COLO829 (cell line): ENCODE data around the gene BLMH.
"Not testable (repeated sequence)": the region's sequence is repeated elsewhere in the genome, so short reads cannot be mapped to it uniquely, and the experiment has no call there.

ENCODE experiments used
- DNase-seq: peaks from one replicate; pipeline ENCODE4 v3.0.0; 2012; ENCODE audit warnings: low spot score

BLMH gene

DNA sequence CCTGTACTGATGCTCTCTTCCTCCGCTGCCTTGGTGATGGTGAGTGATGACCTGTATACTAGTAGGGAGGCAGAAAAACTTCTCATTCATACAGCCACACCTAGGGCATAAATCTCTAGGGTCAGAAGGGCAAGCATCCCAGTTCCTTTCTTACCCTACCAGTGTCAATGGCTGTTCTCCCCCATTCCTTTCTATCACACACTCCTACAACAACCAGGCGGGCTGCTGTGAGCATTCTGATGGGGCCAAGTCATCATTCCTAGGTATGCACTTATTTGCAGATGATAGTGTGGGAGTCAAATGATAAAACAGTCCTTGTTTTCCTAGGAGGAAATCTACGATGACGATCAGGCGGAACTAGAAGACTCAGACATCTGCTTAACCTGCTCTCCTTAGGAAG is 42.3 kb downstream of the BLMH start:
- DNase-seq, result no peak

DNA sequence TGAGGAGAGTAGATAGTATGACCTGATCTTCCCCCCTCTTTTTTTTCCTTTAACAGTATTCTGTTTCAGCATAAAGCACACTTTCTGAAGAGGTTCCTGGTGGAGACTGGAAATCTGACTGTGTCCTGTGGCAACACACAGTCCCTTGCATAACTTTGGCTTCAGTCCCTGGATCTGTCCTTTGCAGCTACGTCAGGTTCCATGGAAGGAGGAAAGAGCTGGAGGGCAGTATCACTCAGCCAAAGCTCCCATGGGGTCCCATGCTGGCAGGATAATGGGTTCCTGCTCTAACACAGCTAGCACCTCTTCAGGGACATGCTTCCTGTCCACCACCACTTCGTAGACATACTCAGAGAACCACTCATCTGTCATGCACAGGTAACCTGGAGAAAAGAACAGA is 43.0 kb downstream of the BLMH start:
- no peak for DNase-seq

DNA sequence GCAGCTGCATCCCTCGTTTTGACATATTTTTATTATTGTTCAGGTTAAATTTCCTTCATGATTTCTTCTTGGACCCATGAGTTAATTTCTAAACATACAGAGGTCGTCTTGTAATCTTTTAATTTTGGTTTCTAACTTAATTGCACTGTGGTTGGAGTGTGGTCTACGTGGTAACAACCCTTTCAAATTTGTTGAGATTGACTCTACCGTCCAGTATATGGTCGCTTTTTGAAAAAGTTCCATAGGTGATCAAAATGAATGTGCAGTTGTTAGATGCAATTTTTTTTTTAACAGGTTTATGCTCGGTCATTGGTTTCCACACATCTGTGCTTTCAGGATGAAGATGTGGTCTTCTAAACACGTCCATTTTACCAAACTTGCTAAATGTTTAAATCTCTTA is 45.3 kb downstream of the BLMH start:
- no peak for DNase-seq

DNA sequence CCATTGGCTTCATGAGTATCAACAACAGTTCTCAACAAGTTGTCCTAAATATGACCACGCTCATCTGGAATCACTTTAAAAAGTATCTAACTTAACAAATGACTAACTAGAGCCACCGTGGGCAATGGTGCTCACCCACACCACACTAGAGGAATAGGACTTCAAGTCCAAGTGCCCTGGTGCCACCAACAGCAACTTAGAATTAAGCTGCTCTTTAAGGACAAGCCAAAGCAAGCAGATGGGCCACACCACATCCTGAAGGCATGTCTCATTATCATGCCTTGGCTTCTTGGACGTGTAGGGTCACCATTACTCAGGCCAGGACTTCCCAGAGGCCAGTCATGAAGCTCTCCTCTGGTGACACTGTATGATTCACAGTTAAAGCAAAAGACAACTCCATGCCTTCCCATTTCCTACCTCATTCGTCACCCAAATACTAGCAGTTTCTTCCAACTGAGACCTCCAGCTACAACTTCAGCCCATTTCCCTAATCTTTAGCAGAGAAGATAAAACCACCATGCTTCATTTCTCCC is 46.8 kb downstream of the BLMH start:
- DNase-seq, result no peak

DNA sequence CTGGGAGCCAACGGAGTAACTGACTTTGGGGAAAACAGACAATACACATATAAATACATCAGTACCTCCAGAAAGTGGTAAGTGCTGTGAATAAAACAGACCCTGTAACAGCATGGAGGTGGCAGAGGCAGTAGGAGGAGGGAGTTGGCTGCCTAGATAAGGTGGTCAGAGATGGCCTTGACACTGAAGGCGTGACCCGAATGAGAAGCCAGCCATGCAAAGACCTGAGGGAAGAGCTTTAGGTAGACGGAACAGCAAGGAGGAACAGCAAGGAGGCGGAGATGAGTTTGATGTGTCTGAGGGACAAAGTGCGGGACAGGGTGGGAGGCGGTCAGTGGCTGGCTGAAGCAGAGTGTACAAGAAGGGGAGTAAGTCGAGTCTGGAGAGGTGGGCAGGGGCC is 48.2 kb downstream of the BLMH start:
- no peak for DNase-seq

DNA sequence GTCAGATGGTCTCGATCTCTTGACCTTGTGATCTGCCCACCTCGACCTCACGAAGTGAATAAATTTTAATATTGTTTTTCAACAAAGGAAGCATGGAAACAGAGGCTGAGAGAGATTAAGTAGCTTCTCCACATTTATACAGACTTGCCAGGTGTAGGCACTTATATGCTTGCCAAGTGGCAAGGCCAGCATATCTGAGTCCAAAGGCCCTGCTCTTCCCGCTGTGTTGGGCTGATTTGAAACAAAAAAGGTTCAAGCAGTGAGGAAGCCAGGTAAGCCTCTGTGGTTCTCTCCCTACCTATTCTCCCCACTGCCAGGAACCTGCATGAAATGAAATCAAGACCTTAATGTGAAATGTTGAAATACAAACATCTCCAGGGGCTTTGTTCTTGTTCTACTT is 48.7 kb downstream of the BLMH start:
- no peak for DNase-seq

DNA sequence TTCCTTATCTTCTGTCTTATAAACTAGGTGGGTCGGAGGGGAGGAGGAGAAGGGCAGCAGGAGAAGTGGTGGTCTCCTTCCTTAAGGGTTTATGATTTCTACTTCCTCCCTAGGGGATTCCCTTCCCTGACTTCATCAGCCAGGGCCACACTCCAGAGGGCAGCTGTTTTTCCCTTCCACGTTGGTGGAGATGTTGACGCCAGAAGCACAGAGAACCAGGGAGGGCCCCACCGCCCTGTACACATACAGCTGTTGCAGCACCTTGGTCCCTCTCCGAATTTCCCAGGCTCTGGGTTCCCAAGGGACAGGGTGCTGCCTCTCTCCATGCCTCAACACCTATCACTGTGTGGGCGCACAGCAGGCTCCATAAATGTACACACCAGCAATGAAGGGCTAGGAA is 50.7 kb downstream of the BLMH start:
- no peak for DNase-seq

DNA sequence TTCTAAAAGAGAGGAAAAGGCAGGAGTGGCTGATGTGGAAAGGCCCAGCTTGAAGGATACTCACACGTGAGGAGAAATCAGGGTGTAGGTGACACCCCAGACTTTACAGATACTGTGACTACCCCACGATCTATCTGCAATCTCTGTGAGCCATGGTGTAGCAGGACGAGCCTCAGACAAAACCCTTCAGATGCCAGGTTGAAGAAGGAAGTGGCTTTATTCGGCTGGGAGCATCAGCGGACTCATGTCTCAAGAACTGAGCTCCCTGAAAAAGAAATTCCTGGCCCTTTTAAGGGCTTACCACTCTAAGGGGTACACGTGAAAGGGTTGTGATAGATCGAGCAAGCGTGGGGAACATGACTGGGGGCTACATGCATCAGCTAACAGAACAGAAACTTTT is 51.6 kb downstream of the BLMH start:
- no peak for DNase-seq

DNA sequence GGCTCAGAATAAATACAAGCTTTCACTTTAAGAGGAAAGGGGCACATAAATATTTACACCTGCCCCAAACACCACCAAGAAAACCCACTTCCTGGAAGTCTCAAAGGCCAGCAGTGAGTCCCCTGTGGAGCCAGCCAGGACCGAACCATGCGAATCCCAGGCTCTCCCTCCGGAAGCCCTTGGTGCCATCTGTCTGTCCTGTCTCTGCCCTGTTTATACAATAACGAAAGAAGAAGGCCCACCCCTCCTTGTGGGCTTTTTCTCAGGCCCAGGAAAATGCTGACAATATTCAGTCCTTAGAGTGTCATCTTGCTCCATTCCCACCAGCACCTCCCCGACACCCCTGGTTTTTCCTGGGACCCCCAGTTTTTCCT is 52.7 kb downstream of the BLMH start:
- DNase-seq, result no peak

DNA sequence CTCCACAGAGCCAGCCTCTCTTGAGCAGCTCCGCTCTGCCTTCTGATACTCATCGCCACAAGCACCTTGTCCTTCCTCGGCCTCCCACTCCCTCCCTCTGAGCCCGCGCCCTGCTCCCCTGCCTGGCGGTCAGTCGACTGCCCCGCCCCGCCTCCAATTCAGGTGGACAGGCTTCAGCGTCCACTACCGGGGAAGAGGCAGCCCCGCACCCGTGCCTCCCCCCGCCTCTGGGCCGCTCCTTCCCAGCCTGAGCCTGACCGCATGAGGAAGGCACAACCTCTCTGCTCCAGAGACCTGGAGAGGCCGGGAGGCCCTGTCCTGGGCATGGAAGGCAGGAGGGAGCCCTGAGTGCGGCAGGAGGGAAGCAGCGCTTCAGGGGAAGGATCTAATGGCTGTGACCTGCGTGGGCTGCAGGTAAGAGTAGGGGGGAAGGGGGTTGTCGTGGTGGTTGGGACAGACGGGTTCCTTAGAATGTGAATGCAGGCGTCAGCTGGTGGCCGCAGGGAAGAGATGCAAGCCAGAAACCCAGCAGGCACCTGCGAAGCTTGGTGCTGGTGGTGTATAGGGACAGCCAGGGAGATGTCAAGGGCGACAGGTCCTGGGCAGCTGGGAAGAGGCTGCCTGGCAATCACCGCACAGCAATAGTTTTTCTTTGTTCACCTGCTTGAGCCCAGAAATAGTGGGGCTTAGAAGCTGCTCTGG is 53.2 kb downstream of the BLMH start:
- DNase-seq, result no peak

DNA sequence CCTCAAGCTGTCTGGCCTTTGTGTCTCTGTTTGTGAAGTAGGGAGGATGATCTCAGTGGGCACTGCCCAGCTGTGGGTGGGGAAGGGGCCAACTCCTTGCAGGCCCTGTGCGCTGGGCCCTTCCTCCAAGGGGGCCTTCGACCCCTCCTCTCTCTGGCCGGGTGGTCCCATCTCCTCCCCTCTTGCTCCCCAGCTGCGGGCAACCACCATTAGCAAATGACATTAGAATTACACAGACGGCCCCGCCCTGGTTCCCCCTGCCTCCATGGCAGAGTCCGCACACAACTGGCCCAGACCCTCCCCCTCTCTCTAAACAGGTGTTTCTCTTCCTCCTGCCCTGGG is 53.8 kb downstream of the BLMH start:
- no peak for DNase-seq

DNA sequence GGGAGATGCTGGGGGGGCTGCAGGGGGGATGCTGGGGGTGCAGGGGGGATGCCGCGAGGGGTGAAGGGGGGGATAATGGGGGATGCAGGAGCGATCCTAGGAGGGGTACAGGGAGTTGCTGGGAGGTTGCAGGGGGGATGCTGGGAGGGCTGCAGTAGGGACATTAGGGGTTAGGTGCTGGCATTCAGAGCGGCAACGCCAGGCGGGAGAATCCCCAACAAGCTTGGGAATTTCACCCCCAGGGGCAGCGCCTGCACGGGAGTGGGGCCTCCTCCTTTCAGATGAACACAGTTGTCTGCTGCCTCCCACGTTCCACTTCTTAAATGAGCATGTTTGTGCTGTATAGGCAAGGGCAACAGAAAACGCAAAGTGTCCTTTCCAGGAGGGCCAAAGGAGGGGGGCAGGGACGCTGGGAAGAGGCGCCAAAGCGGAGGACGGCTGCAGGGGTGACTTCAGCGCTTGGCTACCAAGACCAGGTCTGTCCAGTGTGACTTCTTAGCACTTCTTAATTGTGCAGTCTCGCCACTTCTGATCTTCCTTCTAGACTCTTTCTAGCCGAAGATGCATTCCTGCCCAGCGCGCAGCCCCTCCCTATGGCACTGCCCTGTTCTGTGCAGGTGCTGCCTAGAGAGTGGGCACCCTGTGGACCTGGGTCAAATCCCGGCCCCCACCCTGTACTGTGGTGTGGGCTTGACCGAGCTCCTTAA is 54.3 kb downstream of the BLMH start:
- no peak for DNase-seq

DNA sequence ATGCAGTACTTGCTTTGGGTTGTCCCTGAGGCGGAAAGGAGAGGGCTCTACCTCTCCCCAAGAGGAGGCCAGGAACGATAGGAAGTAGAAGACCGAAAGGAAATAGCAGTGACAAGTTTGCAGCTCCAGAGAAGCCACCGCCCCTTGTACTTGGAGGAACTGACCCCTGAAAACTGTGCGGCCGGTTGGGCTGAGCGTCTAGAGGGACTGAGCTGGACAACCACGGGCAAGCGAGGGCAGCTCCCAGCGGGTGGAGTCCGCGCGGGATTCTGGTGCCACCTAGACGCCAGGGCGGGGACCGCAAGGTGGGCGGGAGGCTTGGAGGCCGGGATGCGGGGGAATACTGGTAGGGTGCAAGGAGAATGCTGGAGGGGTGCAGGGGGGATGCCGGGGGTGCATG is 55.0 kb downstream of the BLMH start:
- DNase-seq, result peak; percentile 35

DNA sequence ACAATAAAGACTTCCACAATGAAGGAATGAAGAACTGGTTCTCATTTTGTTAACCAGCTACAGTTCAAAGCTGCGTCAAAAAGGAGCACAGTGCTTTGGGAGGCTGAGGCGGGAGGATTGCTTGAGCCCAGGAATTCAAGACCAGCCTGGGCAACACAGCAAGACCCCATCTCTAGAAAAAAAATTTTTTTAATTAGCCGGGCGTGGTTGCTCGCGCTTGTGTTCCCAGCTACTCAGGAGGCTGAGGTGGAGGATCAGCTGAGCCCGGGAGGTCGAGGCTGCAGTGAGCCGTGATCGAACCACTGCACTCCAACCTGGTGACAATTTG is 55.5 kb downstream of the BLMH start:
- no peak for DNase-seq

DNA sequence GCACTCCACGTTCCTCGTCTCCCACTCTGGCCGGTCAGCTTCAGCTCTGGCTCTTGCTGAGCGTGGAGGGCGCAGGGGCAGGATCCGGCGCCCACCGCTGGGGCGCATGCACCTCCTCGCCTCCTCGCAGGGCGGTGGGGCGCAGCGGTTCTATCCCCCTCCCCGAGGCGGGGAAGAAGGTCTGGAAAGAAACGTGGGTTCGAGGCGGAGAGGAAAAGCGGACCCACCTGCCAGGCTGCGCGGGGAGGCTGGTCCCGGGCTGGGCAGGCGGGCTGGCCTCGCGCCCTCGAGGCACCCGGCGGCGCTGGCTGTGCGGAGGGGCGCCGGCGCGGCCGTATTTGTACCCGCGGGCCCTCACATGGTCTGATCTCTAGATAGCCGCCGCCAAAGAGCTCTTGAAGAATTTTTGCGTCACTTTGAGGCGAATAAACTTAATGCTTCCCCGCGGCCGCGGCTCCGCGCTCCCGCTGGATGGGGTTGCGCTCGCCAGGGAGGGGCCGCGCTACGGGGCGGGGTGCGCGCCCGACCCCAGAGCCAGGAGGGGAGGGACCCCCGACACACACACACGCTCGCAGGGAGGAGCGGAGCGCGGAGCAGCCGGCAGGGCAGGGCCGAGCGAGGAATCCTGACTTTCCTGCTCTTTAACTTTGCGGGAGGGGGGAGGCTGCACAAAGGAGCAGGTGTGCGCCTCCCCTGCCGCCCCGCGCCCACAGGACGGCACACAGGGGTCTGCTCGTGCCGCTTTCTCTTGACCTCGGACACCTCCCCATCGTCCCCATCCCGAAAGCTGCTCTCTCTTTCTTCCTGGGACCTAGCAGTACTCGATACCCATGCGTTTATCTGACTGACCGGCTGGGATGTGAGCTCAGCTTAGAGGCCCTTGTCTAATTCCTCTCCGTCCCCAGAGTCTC is 56.1 kb downstream of the BLMH start, which contains the start of gene SLC6A4:
TSS of gene SLC6A4 (minus strand) at position 312 of the 911 bp plus-strand sequence. CDS start 13,739 bp downstream, outside the sequence.
- no peak for DNase-seq

DNA sequence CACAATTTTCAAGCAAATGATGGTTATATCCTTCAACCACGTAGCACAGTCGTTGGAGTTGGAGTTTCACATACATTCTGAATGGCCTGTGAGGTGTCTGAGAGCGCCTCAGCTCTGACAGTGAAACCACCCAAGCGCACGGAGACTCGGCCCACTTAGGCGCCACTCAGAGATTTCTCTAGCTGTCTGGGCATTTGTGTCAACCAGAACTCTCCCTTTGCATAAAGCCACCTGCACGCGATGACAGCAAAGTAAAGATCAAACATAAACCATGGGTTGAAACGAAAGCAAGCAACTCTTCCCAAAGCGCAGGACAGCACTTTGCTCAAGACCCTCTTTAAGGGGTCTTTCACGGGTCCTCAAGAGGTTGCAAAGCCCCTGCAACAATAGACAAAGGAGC is 56.8 kb downstream of the BLMH start:
- DNase-seq, result no peak

DNA sequence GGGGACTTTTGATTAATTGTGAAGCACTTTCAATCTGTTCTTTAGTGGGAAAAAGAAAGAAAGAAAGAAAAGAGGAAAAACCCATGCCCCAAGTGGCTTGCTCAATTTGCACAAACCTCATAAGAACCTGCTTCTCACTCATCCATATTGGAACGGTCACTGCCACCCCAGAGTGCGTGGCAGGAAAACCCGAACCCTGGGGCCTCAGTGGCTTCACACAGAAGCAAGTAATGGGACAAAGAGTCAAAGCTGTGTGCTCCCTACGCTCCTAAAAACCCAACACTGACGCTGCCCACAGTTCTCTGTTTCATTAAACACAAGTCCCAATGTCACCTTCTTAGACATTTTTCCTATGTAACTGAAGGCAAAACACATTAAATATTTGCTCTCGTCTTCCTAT is 57.4 kb downstream of the BLMH start:
- DNase-seq, result no peak

DNA sequence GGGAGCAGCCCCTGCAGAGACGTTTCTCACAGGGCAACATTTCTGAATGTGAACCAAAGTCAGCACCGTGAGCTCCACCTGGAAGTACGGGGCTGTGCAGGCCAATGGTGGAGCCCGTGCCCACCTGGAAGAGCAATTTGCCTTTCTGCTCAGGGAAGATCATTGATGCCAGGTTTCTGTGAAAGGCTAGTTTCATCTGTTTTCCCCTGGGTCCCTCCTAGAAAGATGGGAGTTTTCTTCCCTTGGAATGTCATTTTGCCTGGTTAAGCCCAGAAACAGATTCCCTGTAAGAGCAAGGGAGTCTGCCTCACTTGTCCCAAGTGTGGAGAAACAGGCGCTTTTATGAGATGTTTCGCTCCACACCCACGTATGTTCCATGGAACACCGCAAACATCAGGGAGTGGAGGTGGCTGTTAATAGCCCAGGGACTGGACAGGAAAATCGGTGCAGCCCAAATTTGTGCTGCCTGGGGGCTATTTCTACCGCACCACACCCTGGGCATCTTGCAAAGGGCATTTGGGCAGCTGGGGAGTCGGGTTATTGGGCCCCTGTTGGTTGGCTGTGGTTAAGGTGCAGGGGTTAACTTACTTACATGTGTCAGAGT is 58.8 kb downstream of the BLMH start:
- DNase-seq, result no peak

DNA sequence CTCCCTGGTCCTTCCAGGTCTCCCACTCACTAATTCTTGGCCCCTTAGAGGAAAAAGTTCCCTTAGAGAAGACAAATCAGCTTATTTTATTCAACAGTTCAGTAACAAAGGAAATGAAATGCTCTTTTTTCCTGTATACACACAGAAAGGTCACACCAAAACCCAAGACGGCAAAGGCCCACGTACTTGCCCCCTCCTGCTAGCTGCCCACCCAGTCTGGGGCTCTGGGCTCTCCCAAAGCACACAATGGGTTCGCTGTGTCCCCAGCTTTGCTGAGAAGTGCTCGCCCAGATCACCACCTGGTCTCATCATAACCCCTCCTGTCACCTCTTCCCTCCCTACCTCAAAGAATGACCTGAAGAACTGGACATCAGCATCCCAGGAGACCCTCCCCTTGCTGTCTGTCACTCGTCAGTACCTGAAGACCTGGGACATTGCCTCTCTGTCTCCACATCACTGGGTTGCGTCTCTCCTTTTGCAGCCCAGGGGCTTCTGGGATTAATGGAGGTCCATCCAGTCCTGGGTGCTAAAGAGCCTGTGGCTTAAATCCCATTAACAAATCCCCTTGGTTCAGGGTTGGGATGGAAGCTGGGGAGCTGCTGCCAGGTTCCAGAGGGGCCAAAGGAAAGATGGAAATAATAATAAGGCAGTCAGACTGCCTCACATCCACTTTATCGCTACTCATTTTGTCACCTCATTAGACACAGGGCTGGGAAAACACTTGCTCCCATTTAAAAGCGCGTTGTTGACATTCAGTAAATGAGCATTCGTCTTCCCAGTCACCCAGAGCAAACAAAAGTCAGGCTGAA is 59.5 kb downstream of the BLMH start:
- no peak for DNase-seq

DNA sequence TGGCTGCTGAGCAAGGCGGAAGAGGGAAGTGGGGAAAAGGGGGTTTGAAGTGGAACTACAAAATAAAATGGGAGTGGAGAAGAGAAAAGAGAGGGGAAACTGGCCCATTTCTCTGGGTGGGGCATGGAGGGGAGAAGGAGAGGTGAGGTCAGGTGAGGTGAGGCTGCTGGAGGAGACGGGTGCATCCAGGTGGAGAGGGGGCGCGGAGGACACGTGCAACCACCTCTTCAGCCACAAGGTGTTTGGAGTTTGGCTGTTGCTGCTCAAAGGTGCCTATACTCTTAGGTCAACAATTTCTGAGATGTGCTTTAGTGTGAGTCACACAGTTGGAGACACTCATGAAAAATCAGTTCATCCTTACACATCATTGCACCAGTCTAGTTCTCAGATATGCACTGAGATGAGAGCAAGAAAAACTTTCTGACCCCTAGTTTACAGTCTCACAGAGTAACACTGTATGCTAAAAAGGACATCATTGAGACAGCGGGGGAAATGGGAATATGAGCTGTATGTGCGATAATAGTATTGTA is 61.1 kb downstream of the BLMH start:
- no peak for DNase-seq

DNA sequence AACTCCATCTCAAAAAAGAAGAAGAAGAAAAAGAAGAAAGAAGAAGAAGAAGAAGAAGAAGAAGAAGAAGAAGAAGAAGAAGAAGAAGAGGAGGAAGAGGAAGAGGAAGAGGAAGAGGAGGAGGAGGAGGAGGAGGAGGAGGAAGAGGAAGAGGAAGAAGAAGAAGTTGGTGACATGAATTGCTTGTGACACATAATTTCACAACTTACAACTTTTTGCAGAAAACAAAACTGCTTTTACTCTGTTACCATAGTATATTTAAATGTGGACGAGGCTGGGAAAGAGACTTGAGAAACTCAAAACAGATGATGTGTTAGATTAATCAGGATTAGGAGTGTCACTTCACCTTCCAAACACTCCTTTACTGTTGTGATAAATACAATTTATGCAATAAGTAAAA is 61.7 kb downstream of the BLMH start:
- DNase-seq, result not testable (repeated sequence)
